DOHH2 (cell line): ENCODE measurements around the gene RASSF9.

Experiments used
- CTCF ChIP-seq: fragments of 200-600 bp; sonication (generic); IDR thresholded peaks from one replicate; pipeline ENCODE4 v1.5.1; 2014; ENCODE audit warnings: antibody characterized with exemption, mild to moderate bottlenecking, low read depth, low read length; ENCODE audit not compliant: poor library complexity, severe bottlenecking
- EZH2phosphoT487 ChIP-seq: fragments of 200-600 bp; sonication (generic); IDR thresholded peaks from 2 replicates; pipeline ENCODE4 v1.6.1; 2017; ENCODE audit warnings: borderline replicate concordance, mild to moderate bottlenecking, antibody characterized with exemption, low read length, moderate library complexity, mixed read lengths

GRCh38 chr12:85784096-85784720 lies 52.0 kb downstream of the RASSF9 start:
- TF ChIP-seq CTCF (no peak), EZH2phosphoT487 (no peak)
